ENCODE data around the gene KCTD2.
"Not testable (repeated sequence)": the region's sequence is repeated elsewhere in the genome, so short reads cannot be mapped to it uniquely, and the experiment has no call there.

Gene KCTD2

DNA sequence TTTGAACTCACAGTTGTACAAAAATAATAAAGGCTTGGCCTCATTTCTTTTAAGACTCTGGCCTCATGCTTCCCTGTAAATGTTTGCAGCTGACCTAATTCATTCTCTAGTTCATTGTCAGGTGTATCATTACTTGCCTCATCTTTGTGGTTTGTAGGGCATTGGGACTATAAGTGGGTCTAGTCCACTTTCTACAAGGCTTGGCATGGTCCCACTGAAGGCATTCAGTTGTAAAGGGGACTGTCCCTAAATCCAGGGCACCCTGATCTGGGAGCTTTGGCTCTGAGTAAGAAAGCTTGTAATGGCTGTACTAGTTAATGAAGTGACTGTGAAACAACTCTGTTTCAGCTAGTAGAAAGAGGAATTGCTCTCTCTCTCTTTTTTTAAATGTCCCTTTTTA, 2.7 kb downstream of the KCTD2 start:
- no peak for DNase-seq (ENCODE audit: low read depth, low spot score)

GRCh38 chr17:75051941-75052340, 4.9 kb downstream of the KCTD2 start:
- no peak for DNase-seq (ENCODE audit: low read depth, low spot score)

GRCh38 chr17:75059369-75060345, 12.6 kb downstream of the KCTD2 start:
- no peak for DNase-seq (ENCODE audit: low read depth, low spot score)

GRCh38 chr17:75060434-75061054, 13.5 kb downstream of the KCTD2 start:
- DNase-seq (ENCODE audit: low read depth, low spot score): no peak

- DNase-seq (ENCODE audit: low read depth, low spot score): no peak
Observed at GRCh38 chr17:75061055-75061438, 14.0 kb downstream of the KCTD2 start.

- no peak for DNase-seq (ENCODE audit: low read depth, low spot score)
Observed at GRCh38 chr17:75061618-75062017, 14.6 kb downstream of the KCTD2 start.

- no peak for DNase-seq (ENCODE audit: low read depth, low spot score)
Observed at GRCh38 chr17:75063201-75063600, 16.2 kb downstream of the KCTD2 start.

GRCh38 chr17:75063626-75064025, 16.6 kb downstream of the KCTD2 start:
- DNase-seq (ENCODE audit: low read depth, low spot score): no peak

- DNase-seq (ENCODE audit: low read depth, low spot score): no peak
Observed at GRCh38 chr17:75064040-75064439, 17.0 kb downstream of the KCTD2 start.

DNA sequence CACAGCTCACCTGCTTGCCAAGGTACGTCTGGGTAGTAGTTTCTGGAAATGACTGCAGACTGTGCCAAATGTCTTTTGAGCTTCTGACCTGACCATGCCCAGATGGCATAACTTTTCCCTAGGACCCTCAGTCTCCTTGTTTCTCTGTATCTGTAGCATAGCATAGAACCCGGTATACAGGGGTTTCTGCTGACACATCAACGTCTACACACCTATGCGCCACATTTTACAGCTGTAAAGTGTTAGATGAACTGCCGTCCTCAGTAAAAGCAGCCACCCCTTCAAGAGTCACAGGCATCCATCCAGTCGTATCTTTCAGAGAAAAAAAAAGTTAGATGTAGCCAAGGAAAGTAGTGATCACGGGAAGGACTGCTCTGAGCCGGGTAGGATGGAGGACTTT, 17.4 kb downstream of the KCTD2 start:
- no peak for DNase-seq (ENCODE audit: low read depth, low spot score)

DNA sequence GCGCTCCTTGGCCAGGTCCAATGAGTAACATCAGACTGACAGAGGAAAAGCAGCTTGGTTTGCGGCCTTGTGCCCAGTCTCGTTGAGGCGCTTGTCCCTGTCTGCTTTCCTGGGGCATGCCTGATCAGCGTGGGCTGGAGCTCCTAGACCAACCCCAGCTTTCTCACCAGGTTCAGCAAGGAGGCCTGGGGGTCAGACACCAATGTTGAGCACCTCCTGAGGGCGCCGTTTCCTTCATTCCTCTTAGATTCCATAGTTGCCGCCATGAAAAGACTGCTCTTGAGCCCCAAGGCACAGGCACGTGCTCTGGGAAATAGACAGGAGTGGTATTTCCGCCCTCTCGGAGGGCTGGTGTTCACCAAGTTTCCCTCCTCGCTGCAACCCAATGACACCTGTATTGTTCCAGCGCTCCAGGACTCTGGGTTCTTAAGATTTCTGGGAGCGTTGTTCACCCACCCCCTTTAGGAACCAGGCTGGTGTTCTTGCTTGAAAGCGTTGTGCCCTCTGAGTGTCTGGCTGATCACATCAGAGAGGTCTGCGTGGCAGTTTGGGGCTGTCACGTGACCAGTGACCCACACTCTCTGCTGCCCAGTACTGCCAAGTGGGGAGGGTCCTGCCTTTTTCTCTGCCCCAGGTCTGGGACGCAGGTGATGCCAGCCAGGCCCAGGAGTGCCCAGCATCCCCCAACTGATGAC, 18.0 kb downstream of the KCTD2 start:
- DNase-seq (ENCODE audit: low read depth, low spot score): no peak

DNA sequence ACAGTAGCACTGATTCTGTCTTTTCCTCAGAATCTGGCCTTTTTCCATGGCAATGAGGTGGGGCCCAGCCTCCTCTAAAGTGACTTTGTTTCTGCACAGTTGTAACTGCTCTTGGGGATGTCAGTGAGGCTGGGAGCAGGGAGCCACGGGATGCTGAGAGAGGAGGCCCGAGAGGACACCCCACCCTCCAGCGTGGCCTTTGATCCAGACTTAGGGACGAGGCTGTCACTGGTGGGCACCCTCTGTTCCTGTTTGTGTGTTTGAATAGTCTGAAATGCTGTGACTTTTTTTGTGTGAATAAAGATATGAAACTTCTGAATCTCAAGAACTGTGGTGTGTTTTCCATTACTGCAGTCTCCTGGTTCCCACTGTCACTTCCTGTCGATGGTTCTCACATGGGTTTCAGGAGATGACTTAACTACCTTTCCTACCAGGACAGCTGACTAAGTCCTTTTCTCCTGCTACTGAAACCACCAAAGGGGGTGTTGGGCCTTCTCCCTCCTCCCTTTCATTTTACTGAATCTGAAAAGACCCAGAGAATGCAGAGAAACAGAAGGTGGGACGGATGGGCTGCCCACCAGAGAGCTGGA, 18.6 kb downstream of the KCTD2 start:
- no peak for DNase-seq (ENCODE audit: low read depth, low spot score)

GRCh38 chr17:75067856-75068255, 20.8 kb downstream of the KCTD2 start:
- no peak for DNase-seq (ENCODE audit: low read depth, low spot score)

DNA sequence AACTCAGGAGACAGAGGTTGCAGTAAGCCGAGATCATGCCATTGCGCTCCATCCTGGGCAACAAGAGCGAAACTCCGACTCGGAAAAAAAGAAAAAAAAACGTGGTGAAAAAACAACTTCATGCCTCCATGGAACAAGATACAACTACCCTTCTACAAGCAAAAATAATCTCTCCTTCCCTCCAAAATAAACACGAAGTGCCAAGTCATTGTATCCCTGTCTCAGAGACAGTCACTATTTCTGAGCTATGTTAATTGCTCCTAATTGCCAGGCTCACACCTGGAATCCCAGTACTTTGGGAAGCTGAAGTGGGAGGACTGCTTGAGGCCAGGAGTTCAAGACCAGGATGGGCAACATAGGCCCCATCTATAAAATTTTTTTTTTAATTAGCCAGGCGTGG, 21.7 kb downstream of the KCTD2 start:
- DNase-seq (ENCODE audit: low read depth, low spot score): no peak

DNA sequence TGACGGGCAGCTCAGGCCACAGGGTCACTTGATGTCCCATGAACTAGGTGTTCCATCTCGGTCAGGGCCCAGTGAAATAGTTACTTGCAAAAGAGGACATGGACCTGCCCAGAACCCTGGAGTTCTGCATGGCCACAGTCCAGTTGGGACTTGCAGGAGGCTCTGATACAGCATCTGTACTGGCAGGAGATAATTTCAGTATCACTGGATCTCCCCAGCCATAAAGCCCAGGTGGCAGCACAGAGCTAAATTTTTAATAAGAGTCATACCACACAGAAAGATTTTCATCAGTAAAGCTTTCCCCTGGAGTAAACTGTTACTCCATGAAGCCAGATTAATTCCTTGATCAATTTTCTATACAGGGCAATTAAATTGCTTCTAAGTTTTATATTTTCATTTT, 22.8 kb downstream of the KCTD2 start:
- DNase-seq (ENCODE audit: low read depth, low spot score): no peak

DNA sequence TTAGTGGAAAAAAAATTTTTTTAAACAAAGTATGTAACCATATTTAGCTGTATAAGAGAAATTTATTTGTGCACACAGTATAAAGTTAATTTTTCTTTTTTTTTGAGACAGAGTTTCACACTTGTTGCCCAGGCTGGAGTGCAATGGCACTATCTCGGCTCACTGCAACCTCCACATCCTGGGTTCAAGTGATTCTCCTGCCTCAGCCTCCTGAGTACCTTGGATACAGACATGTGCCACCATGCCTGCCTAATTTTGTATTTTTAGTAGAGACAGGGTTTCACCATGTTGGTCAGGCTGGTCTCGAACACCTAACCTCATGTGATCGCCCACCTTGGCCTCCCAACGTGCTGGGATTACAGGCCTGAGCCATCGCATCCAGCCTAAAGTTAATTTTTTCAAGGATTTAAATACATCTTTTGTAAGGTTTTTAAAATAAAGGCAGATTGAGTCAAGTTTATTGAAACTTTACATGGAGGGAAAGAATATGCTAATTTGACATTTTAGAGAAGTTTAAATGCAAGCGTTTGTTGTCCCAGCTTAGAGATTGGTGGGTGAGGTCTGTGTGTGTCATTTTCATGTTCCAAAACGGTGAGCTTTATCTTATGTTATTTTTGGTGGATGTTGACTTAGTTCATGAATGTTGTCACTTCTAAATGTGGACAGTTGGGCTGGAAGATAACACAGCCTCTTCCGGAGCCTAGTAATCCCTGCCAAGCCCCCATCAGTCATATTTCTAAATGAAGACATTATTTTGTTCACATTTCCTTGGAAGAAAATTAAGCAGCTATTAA, 24.6 kb downstream of the KCTD2 start:
- not testable (repeated sequence) for DNase-seq (ENCODE audit: low read depth, low spot score)

GRCh38 chr17:75072909-75073308, 25.9 kb downstream of the KCTD2 start:
- not testable (repeated sequence) for DNase-seq (ENCODE audit: low read depth, low spot score)

DNA sequence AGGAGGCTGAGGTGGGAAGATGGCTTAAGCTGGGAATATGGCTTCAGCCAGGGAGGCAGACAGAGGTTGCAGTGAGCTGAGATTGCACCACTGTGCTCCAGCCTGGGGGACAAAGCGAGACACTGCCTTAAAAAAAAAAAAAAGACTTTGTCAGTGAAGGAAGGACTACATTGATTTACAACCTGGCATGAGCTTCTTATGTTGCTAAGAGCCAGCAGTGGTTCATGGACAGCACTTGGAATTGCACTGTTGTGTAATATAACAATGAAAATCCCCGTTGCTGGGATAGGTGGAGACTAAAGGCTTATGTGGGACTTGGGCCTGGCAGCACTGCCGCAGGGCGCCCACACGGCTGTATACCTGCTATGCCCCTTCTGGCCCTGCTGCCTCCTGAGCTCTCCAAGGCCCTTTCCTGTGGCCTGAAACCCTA, 26.6 kb downstream of the KCTD2 start:
- no peak for DNase-seq (ENCODE audit: low read depth, low spot score)

GRCh38 chr17:75074532-75074931, 27.5 kb downstream of the KCTD2 start:
- no peak for DNase-seq (ENCODE audit: low read depth, low spot score)

DNA sequence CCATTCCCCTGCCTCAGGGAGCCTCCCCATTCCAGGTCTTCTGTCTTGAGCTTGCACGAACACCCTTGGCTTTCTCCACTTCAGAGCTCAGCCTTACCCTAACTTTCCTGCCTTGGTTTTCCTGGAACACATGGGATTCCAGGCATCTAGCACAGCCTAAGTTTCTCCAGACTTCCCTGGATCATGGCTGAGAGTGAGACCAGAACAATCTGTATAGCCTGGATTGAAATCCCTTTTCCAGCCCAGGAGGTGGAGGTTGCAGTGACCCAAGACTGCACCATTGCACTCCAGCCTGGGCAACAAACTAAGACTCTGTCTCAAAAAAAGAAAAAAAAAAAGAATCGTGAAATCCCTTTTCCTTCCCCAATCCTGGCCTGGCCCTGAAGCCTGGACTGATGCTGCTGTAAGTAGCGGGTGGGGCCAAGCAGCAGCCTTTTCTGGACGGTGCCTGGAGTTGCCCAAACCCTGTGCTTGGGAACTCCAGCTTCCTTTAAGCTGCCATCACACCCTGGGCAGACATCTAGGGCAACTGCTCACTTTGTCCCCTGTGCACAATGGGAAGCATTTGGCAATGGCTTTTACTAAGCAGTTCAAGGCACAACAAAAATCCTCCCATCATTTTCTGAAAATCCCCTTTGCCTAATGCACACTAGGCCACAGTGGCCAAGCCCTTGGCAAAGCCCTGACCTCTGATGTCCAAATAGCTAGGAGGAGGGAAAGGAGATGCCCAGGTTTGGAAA, 28.7 kb downstream of the KCTD2 start:
- DNase-seq (ENCODE audit: low read depth, low spot score): no peak
